Liver (tissue), 3 donors: ENCODE measurements around the gene EBPL.

Experiments
- CTCF ChIP-seq: fragments of 150-350 bp; IDR thresholded peaks from 2 replicates; pipeline ENCODE4 v1.5.1; 2017; ENCODE audit warnings: improper control_type of control experiment, low read depth, low read length; ENCODE audit not compliant: missing input control
- GABPA ChIP-seq, 2 donors: IDR thresholded peaks in 1 of 2; conservative IDR thresholded peaks in 1 of 2; 2 replicates each; pipeline ENCODE4 v1.6.1; 2016; ENCODE audit warnings: antibody characterized with exemption in 2 of 2, mild to moderate bottlenecking in 1 of 2, moderate library complexity in 1 of 2
- JUND ChIP-seq, 2 donors: IDR thresholded peaks; 2 replicates each; pipeline ENCODE4 v1.6.1; 2016; ENCODE audit warnings: antibody characterized with exemption in 2 of 2
- RAD21 ChIP-seq, 2 donors: IDR thresholded peaks; 2 replicates each; pipeline ENCODE4 v1.6.1; 2016; ENCODE audit warnings: antibody characterized with exemption in 2 of 2, mild to moderate bottlenecking in 2 of 2
- donor health status: healthy.
- donor health status: healthy.

GRCh38 chr13:49635599-49636433 is 55.5 kb downstream of the EBPL start:
- no peak for TF ChIP-seq JUND (IDR thresholded peaks at IDR 0.05)
- TF ChIP-seq GABPA (IDR thresholded peaks at IDR 0.05 in 1 of 2, conservative IDR thresholded peaks at IDR 0.05 in 1 of 2), result no peak
- TF ChIP-seq CTCF, result no peak
- no peak for TF ChIP-seq RAD21 (IDR thresholded peaks at IDR 0.05)
